Esophagus muscularis mucosa (tissue), 4 donors: ENCODE data around the gene EEA1.

Experiments
- EP300 ChIP-seq: sonication (generic); formaldehyde crosslinking; IDR thresholded peaks from one replicate; pipeline ENCODE4 v1.6.1; 2017; ENCODE audit warnings: antibody characterized with exemption
- POLR2A ChIP-seq: fragments of 450-650 bp; IDR thresholded peaks from one replicate; pipeline ENCODE4 v1.6.1; 2017; ENCODE audit warnings: antibody characterized with exemption, moderate library complexity, mild to moderate bottlenecking, low read depth
- POLR2AphosphoS5 ChIP-seq, 2 donors: sonication (generic); formaldehyde crosslinking; IDR thresholded peaks; one replicate each; pipeline ENCODE4 v1.6.1; 2017; ENCODE audit warnings: antibody characterized with exemption in 2 of 2
- TF ChIP-seq, protein P1 (sequence below), 3 experiments: fragments of 200-600 bp in 2 of 3; fragments of 450-650 bp in 1 of 3; sonication (generic) in 2 of 3; IDR thresholded peaks; one replicate each; pipeline ENCODE4 v1.5.1; 2017 to 2019; ENCODE audit warnings: antibody characterized with exemption in 3 of 3, mild to moderate bottlenecking in 2 of 3, moderate library complexity in 1 of 3

DNA sequence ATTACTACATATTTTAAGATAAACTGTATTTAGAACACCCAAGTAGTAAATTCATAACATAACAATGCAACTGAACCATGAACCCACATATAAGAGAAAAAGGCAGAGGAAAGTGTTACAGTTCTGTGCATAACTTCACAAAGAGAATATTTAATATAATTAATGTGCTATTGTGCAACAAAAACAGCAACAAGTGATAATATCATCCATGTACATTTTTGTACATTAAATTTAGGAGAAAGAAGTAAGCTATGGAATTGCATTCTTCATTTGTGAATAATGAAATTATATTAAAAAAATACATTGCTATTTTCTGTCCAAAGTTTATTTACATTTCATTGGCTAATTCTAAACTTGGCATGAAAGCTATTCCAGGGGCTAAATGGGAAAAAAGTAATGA lies 153.7 kb downstream of the EEA1 start:
- TF ChIP-seq POLR2A (no peak), EP300 (no peak), POLR2AphosphoS5 (IDR thresholded peaks at IDR 0.05) (no peak)
- TF ChIP-seq, protein P1, sequence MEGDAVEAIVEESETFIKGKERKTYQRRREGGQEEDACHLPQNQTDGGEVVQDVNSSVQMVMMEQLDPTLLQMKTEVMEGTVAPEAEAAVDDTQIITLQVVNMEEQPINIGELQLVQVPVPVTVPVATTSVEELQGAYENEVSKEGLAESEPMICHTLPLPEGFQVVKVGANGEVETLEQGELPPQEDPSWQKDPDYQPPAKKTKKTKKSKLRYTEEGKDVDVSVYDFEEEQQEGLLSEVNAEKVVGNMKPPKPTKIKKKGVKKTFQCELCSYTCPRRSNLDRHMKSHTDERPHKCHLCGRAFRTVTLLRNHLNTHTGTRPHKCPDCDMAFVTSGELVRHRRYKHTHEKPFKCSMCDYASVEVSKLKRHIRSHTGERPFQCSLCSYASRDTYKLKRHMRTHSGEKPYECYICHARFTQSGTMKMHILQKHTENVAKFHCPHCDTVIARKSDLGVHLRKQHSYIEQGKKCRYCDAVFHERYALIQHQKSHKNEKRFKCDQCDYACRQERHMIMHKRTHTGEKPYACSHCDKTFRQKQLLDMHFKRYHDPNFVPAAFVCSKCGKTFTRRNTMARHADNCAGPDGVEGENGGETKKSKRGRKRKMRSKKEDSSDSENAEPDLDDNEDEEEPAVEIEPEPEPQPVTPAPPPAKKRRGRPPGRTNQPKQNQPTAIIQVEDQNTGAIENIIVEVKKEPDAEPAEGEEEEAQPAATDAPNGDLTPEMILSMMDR (IDR thresholded peaks at IDR 0.05): no peak
